ENCODE results near the gene PKNOX1. TPM values are rescaled to one million over a fixed set of nuclear protein-coding genes. Genes with fewer than 3 reads are reported as not detected.

Gene PKNOX1
- total RNA-seq, 2 donors from 2014 or later, result 6.5 to 27.7 TPM

DNA sequence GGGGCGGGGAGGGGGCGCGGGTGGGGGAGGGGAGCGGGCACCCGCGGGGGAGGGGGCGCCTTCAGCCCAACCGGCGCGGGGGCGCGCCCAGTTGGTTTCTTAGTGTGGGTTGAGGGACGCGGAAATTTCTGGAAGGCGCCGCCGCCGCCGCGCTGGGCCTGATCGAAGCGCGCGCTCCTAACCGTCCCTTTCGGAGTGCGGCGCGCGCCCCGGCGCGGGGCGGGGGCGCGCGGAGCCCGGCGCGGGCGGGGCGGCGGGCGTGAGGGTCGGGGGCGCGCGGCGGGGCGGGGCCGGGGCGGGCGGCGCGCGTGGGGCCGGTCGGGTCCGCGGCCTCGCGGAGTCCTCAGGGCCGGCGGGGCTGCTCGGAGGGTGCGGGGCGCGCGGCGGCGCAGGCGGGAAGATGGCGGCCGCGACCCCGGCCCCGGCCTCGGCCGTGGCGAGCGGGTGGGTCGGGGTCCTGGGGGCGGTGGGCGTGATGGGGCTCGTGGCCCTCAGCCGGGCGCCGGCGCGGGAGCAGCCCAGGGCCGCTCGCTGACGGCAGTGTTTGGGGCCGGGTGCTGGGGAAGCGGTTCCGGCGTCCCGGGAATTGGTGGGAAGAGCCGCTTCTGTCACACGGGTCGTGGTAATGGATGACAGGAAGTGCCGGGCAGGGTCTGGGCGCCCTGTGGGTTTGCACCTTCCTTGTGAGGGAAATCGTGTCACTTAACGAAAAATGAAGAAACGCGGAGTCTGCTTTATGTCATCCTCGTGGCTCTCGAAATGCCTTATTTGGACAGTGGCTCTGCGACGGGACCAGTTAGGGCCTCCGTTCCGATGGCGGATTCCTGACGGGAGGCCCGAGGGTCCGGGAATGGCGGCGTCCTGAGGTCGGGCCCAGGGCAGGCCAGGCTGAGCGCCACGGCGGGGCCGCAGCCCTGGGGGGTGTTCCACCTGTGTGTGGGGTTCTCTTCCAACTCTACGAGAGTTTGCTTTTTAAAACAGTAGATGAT is 764 bp downstream of the PKNOX1 start:
- TF ChIP-seq, protein P1, sequence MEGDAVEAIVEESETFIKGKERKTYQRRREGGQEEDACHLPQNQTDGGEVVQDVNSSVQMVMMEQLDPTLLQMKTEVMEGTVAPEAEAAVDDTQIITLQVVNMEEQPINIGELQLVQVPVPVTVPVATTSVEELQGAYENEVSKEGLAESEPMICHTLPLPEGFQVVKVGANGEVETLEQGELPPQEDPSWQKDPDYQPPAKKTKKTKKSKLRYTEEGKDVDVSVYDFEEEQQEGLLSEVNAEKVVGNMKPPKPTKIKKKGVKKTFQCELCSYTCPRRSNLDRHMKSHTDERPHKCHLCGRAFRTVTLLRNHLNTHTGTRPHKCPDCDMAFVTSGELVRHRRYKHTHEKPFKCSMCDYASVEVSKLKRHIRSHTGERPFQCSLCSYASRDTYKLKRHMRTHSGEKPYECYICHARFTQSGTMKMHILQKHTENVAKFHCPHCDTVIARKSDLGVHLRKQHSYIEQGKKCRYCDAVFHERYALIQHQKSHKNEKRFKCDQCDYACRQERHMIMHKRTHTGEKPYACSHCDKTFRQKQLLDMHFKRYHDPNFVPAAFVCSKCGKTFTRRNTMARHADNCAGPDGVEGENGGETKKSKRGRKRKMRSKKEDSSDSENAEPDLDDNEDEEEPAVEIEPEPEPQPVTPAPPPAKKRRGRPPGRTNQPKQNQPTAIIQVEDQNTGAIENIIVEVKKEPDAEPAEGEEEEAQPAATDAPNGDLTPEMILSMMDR (IDR thresholded peaks at IDR 0.05), result no peak
- H3K27me3 ChIP-seq (replicated peaks; ENCODE audit: insufficient read depth), result no peaks in the 10 kb centered on the region
- H3K4me1 ChIP-seq (ENCODE audit: control insufficient read depth in 1 of 2, low read depth in 2 of 2), result peaks cover 7 to 19% of the 10 kb centered on the region in 2 donors
- DNase-seq (ENCODE audit: low spot score) (no peak), ATAC-seq (ENCODE audit: insufficient number of reproducible peaks, low FRiP score, low read depth) (peak; percentile 17)
- no peaks in the 10 kb centered on the region for H3K9me3 ChIP-seq
- H3K27ac ChIP-seq, result peak overlapping the region; percentile 97 to 99
- peak overlapping the region; percentile 95 for H3K4me3 ChIP-seq
- H3K36me3 ChIP-seq, result no peaks in the 10 kb centered on the region

DNA sequence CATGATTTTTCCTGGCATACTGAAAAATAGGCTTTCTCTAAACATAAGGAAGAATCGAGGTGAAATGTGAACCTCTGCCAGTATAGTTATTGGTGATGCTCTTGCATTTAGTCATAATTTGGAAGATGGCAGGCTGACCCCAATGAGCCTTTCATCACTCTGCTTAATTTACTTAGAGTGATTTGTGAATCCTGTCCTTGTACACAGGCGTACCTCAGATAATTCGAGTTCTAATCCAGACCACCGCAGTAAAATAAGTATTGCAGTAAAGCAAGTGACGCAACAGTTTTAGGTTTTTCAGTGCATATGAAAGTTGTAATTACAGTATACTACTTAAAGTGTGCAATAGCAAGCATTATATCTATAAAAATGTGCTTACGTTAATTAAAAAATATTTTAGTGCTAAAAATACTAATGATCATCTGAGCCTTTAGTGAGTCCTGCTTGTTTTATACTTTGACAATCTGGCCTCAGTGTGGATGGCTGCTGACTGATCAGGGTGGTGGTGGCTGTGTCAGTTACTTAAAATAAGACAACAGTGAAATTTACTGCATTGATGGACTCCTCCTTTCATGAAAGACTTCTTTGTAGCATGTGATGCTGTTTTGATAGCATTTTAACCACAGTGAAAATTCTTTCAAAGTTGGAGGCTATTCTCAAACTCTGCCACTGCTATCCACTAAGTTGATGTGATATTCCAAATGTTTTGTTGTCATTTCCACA is 1.7 kb downstream of the PKNOX1 start:
- Histone ChIP-seq H3K27me3 (replicated peaks; ENCODE audit: insufficient read depth) (no peaks in the 10 kb centered on the region), H3K27ac (peak overlapping the region; percentile 97 to 99), H3K4me1 (ENCODE audit: control insufficient read depth in 1 of 2, low read depth in 2 of 2) (peaks cover 7 to 19% of the 10 kb centered on the region in 2 donors), H3K36me3 (no peaks in the 10 kb centered on the region), H3K4me3 (peak overlapping the region; percentile 95), H3K9me3 (no peaks in the 10 kb centered on the region)
- DNase-seq (ENCODE audit: low spot score) (no peak), ATAC-seq (ENCODE audit: insufficient number of reproducible peaks, low FRiP score, low read depth) (no peak)
- TF ChIP-seq, protein P1 (IDR thresholded peaks at IDR 0.05), result no peak

DNA sequence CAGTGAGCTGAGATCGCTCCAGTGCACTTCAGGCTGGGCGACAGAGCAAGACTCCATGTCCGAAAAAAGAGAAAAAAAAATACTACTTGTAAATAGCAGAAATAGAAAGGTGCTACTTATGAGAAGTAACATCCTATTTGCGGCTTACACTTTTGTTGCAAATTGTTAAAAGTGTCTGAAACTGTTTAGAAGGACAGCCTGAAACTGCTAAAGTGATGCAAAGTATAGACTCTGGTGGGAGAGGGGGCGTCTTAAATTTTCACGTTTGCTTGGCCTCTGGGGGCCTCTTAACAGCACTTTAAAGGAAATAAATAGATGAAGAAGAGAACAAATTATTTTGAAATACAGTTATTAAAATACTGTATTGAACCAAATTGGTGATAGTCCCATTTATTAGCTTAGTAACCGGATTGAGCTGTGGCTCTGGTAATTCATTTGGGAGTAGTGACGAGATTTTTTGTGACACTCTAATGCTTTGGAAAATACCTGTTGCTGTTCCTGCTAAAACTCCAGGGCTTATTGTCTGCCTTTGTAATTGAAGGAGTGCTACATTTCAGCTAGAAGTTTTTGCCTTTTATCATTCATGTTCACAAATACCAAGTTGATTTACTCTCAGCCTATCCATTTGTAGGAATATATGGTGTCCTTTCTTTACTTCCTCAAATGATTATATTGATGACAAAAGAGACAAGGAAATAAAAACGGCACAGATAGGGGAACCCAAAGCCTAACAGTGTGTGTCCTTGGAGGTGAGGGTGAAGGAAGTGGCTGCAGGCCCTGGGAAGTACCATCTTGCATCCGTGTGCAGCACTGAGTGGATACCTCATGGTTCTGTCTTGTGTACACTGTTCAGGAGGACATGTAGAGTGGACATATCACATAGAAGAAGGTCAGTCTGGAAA is 6.2 kb downstream of the PKNOX1 start:
- Histone ChIP-seq H3K9me3 (no peaks in the 10 kb centered on the region), H3K4me1 (ENCODE audit: control insufficient read depth in 1 of 2, low read depth in 2 of 2) (peaks cover 7 to 14% of the 10 kb centered on the region in 2 donors), H3K27ac (no peak overlapping the region), H3K4me3 (no peak overlapping the region), H3K36me3 (no peaks in the 10 kb centered on the region), H3K27me3 (replicated peaks; ENCODE audit: insufficient read depth) (no peaks in the 10 kb centered on the region)
- DNase-seq (ENCODE audit: low spot score), result no peak
- TF ChIP-seq, protein P1 (IDR thresholded peaks at IDR 0.05), result no peak
- ATAC-seq (ENCODE audit: insufficient number of reproducible peaks, low FRiP score, low read depth), result no peak

DNA sequence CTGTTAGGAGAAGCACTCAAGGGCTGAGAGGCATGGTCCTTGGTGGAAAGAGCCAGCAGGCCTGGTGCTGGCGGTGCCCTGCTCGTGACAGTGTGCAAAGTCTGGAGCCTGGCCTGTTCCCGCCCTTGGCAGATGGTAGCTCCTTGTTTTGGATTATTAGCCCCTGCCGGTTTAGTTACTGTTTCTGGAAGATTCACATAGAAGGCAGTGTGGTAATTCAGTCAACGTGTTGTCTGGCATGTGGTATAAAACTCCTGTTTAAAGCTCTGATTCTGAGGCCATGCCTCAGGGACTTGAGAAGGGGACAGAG is 6.8 kb downstream of the PKNOX1 start:
- no peak for ATAC-seq (ENCODE audit: insufficient number of reproducible peaks, low FRiP score, low read depth)
- H3K27ac ChIP-seq, result no peak overlapping the region
- TF ChIP-seq, protein P1 (IDR thresholded peaks at IDR 0.05), result no peak

More for the DNA sequence above, 6.8 kb downstream of the PKNOX1 start:
- H3K4me3 ChIP-seq, result no peak overlapping the region
- DNase-seq (ENCODE audit: low spot score), result no peak
- H3K9me3 ChIP-seq, result no peaks in the 10 kb centered on the region
- no peaks in the 10 kb centered on the region for H3K36me3 ChIP-seq
- H3K27me3 ChIP-seq (replicated peaks; ENCODE audit: insufficient read depth), result no peaks in the 10 kb centered on the region
- H3K4me1 ChIP-seq (ENCODE audit: control insufficient read depth in 1 of 2, low read depth in 2 of 2), result peaks cover 7 to 8% of the 10 kb centered on the region in 2 donors
